ENCODE results near the gene STK32B.

DNA sequence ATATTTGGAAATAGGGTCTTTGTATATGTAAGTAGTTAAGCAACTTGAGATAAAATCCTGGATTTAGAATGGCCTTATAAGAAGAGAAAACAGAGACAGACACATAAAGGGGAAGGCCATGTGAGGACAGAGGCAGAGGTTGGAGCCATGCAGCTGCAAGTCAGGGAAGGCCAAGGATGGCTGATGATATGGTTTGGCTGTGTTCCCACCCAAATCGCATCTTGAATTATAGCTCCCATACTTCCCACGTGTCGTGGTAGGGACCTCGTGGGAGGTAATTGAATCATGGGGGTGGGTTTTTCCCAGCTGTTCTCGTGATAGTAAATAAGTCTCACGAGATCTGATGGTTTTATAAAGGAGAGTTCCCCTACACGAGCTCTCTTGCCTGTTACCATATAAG, 76.3 kb downstream of the STK32B start:
- TF ChIP-seq, protein P1, sequence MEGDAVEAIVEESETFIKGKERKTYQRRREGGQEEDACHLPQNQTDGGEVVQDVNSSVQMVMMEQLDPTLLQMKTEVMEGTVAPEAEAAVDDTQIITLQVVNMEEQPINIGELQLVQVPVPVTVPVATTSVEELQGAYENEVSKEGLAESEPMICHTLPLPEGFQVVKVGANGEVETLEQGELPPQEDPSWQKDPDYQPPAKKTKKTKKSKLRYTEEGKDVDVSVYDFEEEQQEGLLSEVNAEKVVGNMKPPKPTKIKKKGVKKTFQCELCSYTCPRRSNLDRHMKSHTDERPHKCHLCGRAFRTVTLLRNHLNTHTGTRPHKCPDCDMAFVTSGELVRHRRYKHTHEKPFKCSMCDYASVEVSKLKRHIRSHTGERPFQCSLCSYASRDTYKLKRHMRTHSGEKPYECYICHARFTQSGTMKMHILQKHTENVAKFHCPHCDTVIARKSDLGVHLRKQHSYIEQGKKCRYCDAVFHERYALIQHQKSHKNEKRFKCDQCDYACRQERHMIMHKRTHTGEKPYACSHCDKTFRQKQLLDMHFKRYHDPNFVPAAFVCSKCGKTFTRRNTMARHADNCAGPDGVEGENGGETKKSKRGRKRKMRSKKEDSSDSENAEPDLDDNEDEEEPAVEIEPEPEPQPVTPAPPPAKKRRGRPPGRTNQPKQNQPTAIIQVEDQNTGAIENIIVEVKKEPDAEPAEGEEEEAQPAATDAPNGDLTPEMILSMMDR (conservative IDR thresholded peaks at IDR 0.05; ENCODE audit: low read length), result no peak
- no peak for TF ChIP-seq EZH2phosphoT487 (IDR thresholded peaks at IDR 0.05; ENCODE audit: borderline replicate concordance)

Measured in Loucy (cell line).